SK-N-SH (cell line): Measurements from ENCODE around the gene PPM1F. TPM values are rescaled to one million over a fixed set of nuclear protein-coding genes. Genes with fewer than 3 reads are reported as not detected.

Experiments
- CTCF ChIA-PET: fragments of 300-600, 350-600 bp; formaldehyde crosslinking; extraction: SDS; loops from one replicate; lab custom pipeline; 2021; lab: Yijun Ruan, JAX
- POLR2A ChIA-PET: fragments of 350-600 bp; sonication (Branson Sonifier 250); formaldehyde crosslinking; extraction: SDS; loops from one replicate; lab custom pipeline; 2020; ENCODE audit warnings: antibody characterized with exemption, inconsistent platforms; lab: Yijun Ruan, JAX
- DNase-seq: peaks from one replicate; pipeline ENCODE4 v3.0.0; 2012
- H2AFZ ChIP-seq: fragments of 200-600 bp; sonication (generic); 2 replicates; pipeline ENCODE4 v1.8.1; 2016; ENCODE audit warnings: antibody characterized with exemption, mild to moderate bottlenecking, low read depth
- H3F3A ChIP-seq: fragments of 200-600 bp; sonication (generic); replicated peaks from 2 replicates; pipeline ENCODE3; 2016; ENCODE audit warnings: antibody characterized with exemption, mild to moderate bottlenecking; ENCODE audit not compliant: insufficient read depth
- H3K27ac ChIP-seq, 2 experiments: fragments of 200-500 bp in 1 of 2; fragments of 200-600 bp in 1 of 2; sonication (Bioruptor generic) in 1 of 2; sonication (generic), shearing (Covaris generic) in 1 of 2; 2 replicates each; pipeline versions ENCODE4 v1.5.1 to v1.6.1; 2014 to 2016; ENCODE audit warnings: low read depth in 2 of 2, inconsistent platforms in 1 of 2, low read length in 1 of 2, mild to moderate bottlenecking in 1 of 2, mixed read lengths in 1 of 2
- H3K27me3 ChIP-seq: fragments of 200-600 bp; sonication (generic), shearing (Covaris generic); 2 replicates; pipeline ENCODE4 v1.6.1; 2016; ENCODE audit warnings: mixed run types; ENCODE audit not compliant: insufficient read depth
- H3K36me3 ChIP-seq, 2 experiments: fragments of 200-500 bp in 1 of 2; fragments of 200-600 bp in 1 of 2; sonication (Bioruptor generic) in 1 of 2; sonication (generic) in 1 of 2; replicated peaks in 1 of 2; 2 replicates each; pipeline versions ENCODE3 to v1.5.1; 2014 to 2016; ENCODE audit warnings: low read length in 1 of 2, mild to moderate bottlenecking in 1 of 2; ENCODE audit not compliant: insufficient read depth in 2 of 2, control insufficient read depth in 1 of 2
- H3K4me1 ChIP-seq, 2 experiments: fragments of 200-500 bp in 1 of 2; fragments of 200-600 bp in 1 of 2; sonication (Bioruptor generic) in 1 of 2; sonication (generic), shearing (Covaris generic) in 1 of 2; 2 replicates each; pipeline versions ENCODE4 v1.5.1 to v1.6.1; 2014 to 2016; ENCODE audit warnings: low read depth in 1 of 2, low read length in 1 of 2, mixed run types in 1 of 2; ENCODE audit not compliant: insufficient read depth in 2 of 2, control insufficient read depth in 1 of 2
- H3K4me2 ChIP-seq: fragments of 200-600 bp; sonication (generic), shearing (Covaris generic); 2 replicates; pipeline ENCODE4 v1.6.1; 2017; ENCODE audit warnings: mixed run types
- H3K4me3 ChIP-seq, 2 experiments: fragments of 200-500 bp in 1 of 2; fragments of 200-600 bp in 1 of 2; sonication (Bioruptor generic) in 1 of 2; sonication (generic), shearing (Covaris generic) in 1 of 2; 2 replicates each; pipeline versions ENCODE4 v1.5.1 to v1.8.1; 2014 to 2016; ENCODE audit warnings: low read depth in 2 of 2, inconsistent platforms in 1 of 2, low read length in 1 of 2, mild to moderate bottlenecking in 1 of 2, mixed read lengths in 1 of 2, moderate library complexity in 1 of 2
- H3K79me2 ChIP-seq: fragments of 200-600 bp; sonication (generic); 2 replicates; pipeline ENCODE4 v1.8.1; 2017; ENCODE audit warnings: mild to moderate bottlenecking; ENCODE audit not compliant: insufficient read depth
- H3K9ac ChIP-seq: fragments of 200-600 bp; sonication (generic); 2 replicates; pipeline ENCODE4 v1.6.1; 2017; ENCODE audit warnings: mixed run types
- H3K9me2 ChIP-seq: fragments of 200-600 bp; sonication (generic); 2 replicates; pipeline ENCODE4 v1.6.1; 2017; ENCODE audit warnings: mixed run types
- H3K9me3 ChIP-seq: fragments of 200-600 bp; sonication (generic); 2 replicates; pipeline ENCODE4 v1.6.1; 2017; ENCODE audit warnings: mixed run types, mild to moderate bottlenecking, moderate library complexity
- H4K20me1 ChIP-seq: fragments of 200-600 bp; sonication (generic); 2 replicates; pipeline ENCODE4 v1.6.1; 2017; ENCODE audit warnings: mild to moderate bottlenecking, mixed run types; ENCODE audit not compliant: insufficient read depth
- CHD2 ChIP-seq: fragments of 150-350 bp; IDR thresholded peaks from 2 replicates; pipeline ENCODE4 v1.6.1; 2018; ENCODE audit warnings: low read length; ENCODE audit not compliant: partially characterized antibody
- CTCF ChIP-seq: fragments of 200-600 bp; sonication (generic); IDR thresholded peaks from 2 replicates; pipeline ENCODE4 v1.6.1; 2017; ENCODE audit warnings: antibody characterized with exemption, mild to moderate bottlenecking, moderate library complexity
- GATA2 ChIP-seq: sonication (generic); formaldehyde crosslinking; IDR thresholded peaks from 2 replicates; pipeline ENCODE4 v1.5.0; 2020; ENCODE audit warnings: mild to moderate bottlenecking, missing genetic modification reagents
- IRF3 ChIP-seq: fragments of 150-350 bp; IDR thresholded peaks from 2 replicates; pipeline ENCODE4 v1.6.1; 2016; ENCODE audit warnings: mild to moderate bottlenecking, low read depth, low read length
- MXI1 ChIP-seq: IDR thresholded peaks from 2 replicates; pipeline ENCODE4 v1.6.1; 2012; ENCODE audit warnings: mild to moderate bottlenecking, low read depth, low read length, improper control_type of control experiment
- NRF1 ChIP-seq: IDR thresholded peaks from 2 replicates; pipeline ENCODE4 v1.6.1; 2012; ENCODE audit warnings: low read depth, mild to moderate bottlenecking, low read length
- RAD21 ChIP-seq: IDR thresholded peaks from 2 replicates; pipeline ENCODE4 v1.6.1; 2012; ENCODE audit warnings: mild to moderate bottlenecking, low read length
- RFX5 ChIP-seq: IDR thresholded peaks from 2 replicates; pipeline ENCODE4 v1.6.1; 2012; ENCODE audit warnings: mild to moderate bottlenecking, improper control_type of control experiment, low read length
- RXRA ChIP-seq: IDR thresholded peaks from 2 replicates; pipeline ENCODE4 v1.4.0; 2012; ENCODE audit warnings: low read depth, mild to moderate bottlenecking, borderline replicate concordance
- SIN3A ChIP-seq: IDR thresholded peaks from 2 replicates; pipeline ENCODE4 v1.6.1; 2012; ENCODE audit warnings: low read depth, mild to moderate bottlenecking, low read length, moderate library complexity, borderline replicate concordance
- SMC3 ChIP-seq: IDR thresholded peaks from 2 replicates; pipeline ENCODE4 v1.6.1; 2012; ENCODE audit warnings: low read depth, low read length, improper control_type of control experiment
- WGBS: methylation state at CpG from one replicate; pipeline ENCODE4 v1.1.6; 2017; ENCODE audit warnings: low lambda C conversion rate; 5-methylcytosine and 5-hydroxymethylcytosine counted together
- polyA plus RNA-seq, 3 experiments: library from polyadenylated mRNA; depleted of rRNA; stranded (reverse); fragments of >200 nt; gene quantifications; 2 replicates each; pipeline ENCODE4 v1.2.3, GENCODE V29; 2012

The PPM1F gene
- polyA plus RNA-seq (2012; rRNA removed), result 29.6 and 33.8 TPM in 2 replicates
- polyA plus RNA-seq (2012; cell fraction: cytosol; rRNA removed), result 16.4 and 24.2 TPM in 2 replicates
- 42.7 and 51.1 TPM in 2 replicates for polyA plus RNA-seq (2012; cell fraction: nucleus; rRNA removed)

GRCh38 chr22:21952586-21953571, at the start of gene PPM1F:
Gene PPM1F (minus strand): TSS chr22:21952848. CDS start chr22:21946048, 6,800 bp downstream.
- peak; percentile 99 for DNase-seq
- Histone ChIP-seq H3K27ac (peak within 1 kb of the TSS in 1 of 2 experiments; percentile 79; a peak in 2 of 4 replicates), H3F3A (peaks cover 6% of the 10 kb centered on the region), H3K9me2 (no peaks in the 10 kb centered on the region), H3K4me3 (peak within 1 kb of the TSS; percentile 67 to 69), H3K4me1 (peaks cover 2 to 22% of the 10 kb centered on the region in 2 experiments; a peak in 2 of 4 replicates), H2AFZ (peak within 1 kb of the TSS; percentile 92; the same call in 1 of the 2 replicates), H3K36me3 (no peaks in the 10 kb centered on the region), H3K9me3 (no peaks in the 10 kb centered on the region), H3K9ac (peak within 1 kb of the TSS; percentile 63; the same call in 1 of the 2 replicates), H3K4me2 (peak within 1 kb of the TSS; percentile 84), H3K27me3 (no peaks in the 10 kb centered on the region), H3K79me2 (peaks cover 38% of the 10 kb centered on the region), H4K20me1 (no peaks in the 10 kb centered on the region)
- peak; percentile 79 for TF ChIP-seq CTCF
- peak; percentile 84 for TF ChIP-seq SMC3
- TF ChIP-seq MXI1, result peak; percentile 76
- peak; percentile 80 for TF ChIP-seq NRF1
- 0 out of 2 replicates have a peak, but pooled peaks have one; percentile 70 for TF ChIP-seq SIN3A
- TF ChIP-seq RFX5, result no peak
- no peak for TF ChIP-seq IRF3
- TF ChIP-seq RAD21, result peak; percentile 64
- WGBS, result 14% methylated on average over 45 of the region's 58 CpGs
- ChIA-PET CTCF (interaction anchor here (0.5 to 9.7 kb wide), 36 partner anchors 8 to 310 kb away, joined by 3 to 173 read pairs (median 5); partner anchors contain the start of genes MAPK1, PPIL2 and TOP3B), POLR2A (interaction anchor here (0.6 to 2.1 kb wide), 3 partner anchors 12 to 37 kb away, joined by 3 to 10 read pairs (median 4); no protein-coding TSS in a partner anchor)

- ChIA-PET CTCF (interaction anchor here (1.2 to 1.3 kb wide), 3 partner anchors 11 to 200 kb away, joined by 3 to 4 read pairs (median 3); no protein-coding TSS in a partner anchor), POLR2A (no interaction called here)
- H3K27ac ChIP-seq, result no peak overlapping the region
Measured at GRCh38 chr22:22001664-22002525, 49.2 kb upstream of the PPM1F start.

More at GRCh38 chr22:22001664-22002525, 49.2 kb upstream of the PPM1F start:
- H3K27me3 ChIP-seq, result peaks cover 14% of the 10 kb centered on the region; the same call in 1 of the 2 replicates
- TF ChIP-seq GATA2 (CRISPR knock-in tag) (no peak), IRF3 (no peak), CHD2 (no peak), CTCF (no peak), RXRA (no peak)
- TF ChIP-seq, all 33 proteins: peak for 0
- H3K36me3 ChIP-seq, result no peaks in the 10 kb centered on the region
- 54% methylated on average over 2 of the region's 2 CpGs for WGBS
- no peaks in the 10 kb centered on the region for H3K9me3 ChIP-seq
- no peak overlapping the region for H3K4me3 ChIP-seq
- DNase-seq, result no peak
- H3K79me2 ChIP-seq, result no peaks in the 10 kb centered on the region
- H3K9ac ChIP-seq, result no peak overlapping the region
- H3K9me2 ChIP-seq, result no peaks in the 10 kb centered on the region; the same call in 1 of the 2 replicates
- no peak overlapping the region for H3K4me2 ChIP-seq
- H2AFZ ChIP-seq, result no peak overlapping the region
- no peaks in the 10 kb centered on the region for H3K4me1 ChIP-seq
- H4K20me1 ChIP-seq, result no peaks in the 10 kb centered on the region
- no peaks in the 10 kb centered on the region for H3F3A ChIP-seq
